K562 (cell line): ENCODE measurements around the gene ACOT9. TPM values are rescaled to one million over a fixed set of nuclear protein-coding genes. Genes with fewer than 3 reads are reported as not detected.

Experiments used
- ARID1B ChIP-seq: fragments of 450-650 bp; IDR thresholded peaks from 2 replicates; pipeline ENCODE4 v1.6.1; 2016; ENCODE audit warnings: antibody characterized with exemption, mild to moderate bottlenecking, inconsistent platforms
- ATF6 ChIP-seq: sonication (generic); formaldehyde crosslinking; IDR thresholded peaks from 2 replicates; pipeline ENCODE4 v1.4.0; 2020; ENCODE audit warnings: mild to moderate bottlenecking, missing genetic modification reagents
- CHCHD3 ChIP-seq: fragments of 250-450 bp; sonication (Bioruptor Pico); IDR thresholded peaks from 2 replicates; pipeline ENCODE4 v2.1.2; 2022; ENCODE audit warnings: mild to moderate bottlenecking
- CLOCK ChIP-seq: fragments of 250-450 bp; sonication (Bioruptor Pico); IDR thresholded peaks from 2 replicates; pipeline ENCODE4 v1.4.0; 2020; ENCODE audit warnings: mild to moderate bottlenecking, moderate library complexity, borderline replicate concordance
- FOXJ2 ChIP-seq: fragments of 200-800 bp; sonication (Bioruptor generic); IDR thresholded peaks from 2 replicates; pipeline ENCODE4 v1.6.1; 2016; ENCODE audit warnings: missing genetic modification characterization, missing compliant biosample characterization
- FOXK2 ChIP-seq, 2 experiments: fragments of 450-650 bp; IDR thresholded peaks in 1 of 2; conservative IDR thresholded peaks in 1 of 2; 2 replicates each; pipeline ENCODE4 v1.6.1; 2016; ENCODE audit warnings: low read depth in 2 of 2, mild to moderate bottlenecking in 1 of 2
- HDAC2 ChIP-seq: fragments of 450-650 bp; IDR thresholded peaks from 2 replicates; pipeline ENCODE4 v1.6.1; 2016; ENCODE audit warnings: mild to moderate bottlenecking
- KAT8 ChIP-seq: fragments of 450-650 bp; IDR thresholded peaks from 2 replicates; pipeline ENCODE4 v1.6.1; 2016; ENCODE audit warnings: low read depth, mild to moderate bottlenecking
- L3MBTL2 ChIP-seq: fragments of 450-650 bp; IDR thresholded peaks from 2 replicates; pipeline ENCODE4 v1.6.1; 2016; ENCODE audit warnings: mild to moderate bottlenecking, moderate library complexity
- LCOR ChIP-seq: sonication (generic); formaldehyde crosslinking; IDR thresholded peaks from 2 replicates; pipeline ENCODE4 v1.8.0; 2022; ENCODE audit warnings: mild to moderate bottlenecking, missing genetic modification reagents
- MXI1 ChIP-seq: IDR thresholded peaks from 2 replicates; pipeline ENCODE4 v1.6.1; 2011; ENCODE audit warnings: low read depth, mild to moderate bottlenecking, improper control_type of control experiment, low read length
- NR2C2 ChIP-seq, 2 experiments: fragments of 200-800 bp in 1 of 2; sonication (Bioruptor generic) in 1 of 2; sonication (generic) in 1 of 2; formaldehyde crosslinking in 1 of 2; IDR thresholded peaks; 2 replicates each; pipeline versions ENCODE4 v1.6.1 to v1.8.0; 2016 to 2022; ENCODE audit warnings: mild to moderate bottlenecking in 1 of 2, missing compliant biosample characterization in 1 of 2, missing genetic modification characterization in 1 of 2, missing genetic modification reagents in 1 of 2
- RBBP5 ChIP-seq: fragments of 200-600 bp; sonication (generic); IDR thresholded peaks from 2 replicates; pipeline ENCODE4 v1.6.1; 2012; ENCODE audit warnings: borderline replicate concordance, mild to moderate bottlenecking, low read length, control low read depth, inconsistent platforms; ENCODE audit not compliant: insufficient read depth, poor library complexity, severe bottlenecking
- SIN3A ChIP-seq, 2 experiments: fragments of 150-350 bp in 1 of 2; IDR thresholded peaks; 2 replicates each; pipeline ENCODE4 v1.6.1; 2011 to 2016; ENCODE audit warnings: borderline replicate concordance in 2 of 2, low read depth in 2 of 2, low read length in 2 of 2, mild to moderate bottlenecking in 2 of 2, moderate library complexity in 2 of 2; ENCODE audit not compliant: control insufficient read depth in 1 of 2
- TAF1 ChIP-seq: IDR thresholded peaks from 2 replicates; pipeline ENCODE4 v1.6.1; 2011; ENCODE audit warnings: mild to moderate bottlenecking, low read length, moderate library complexity; ENCODE audit not compliant: insufficient read depth, control insufficient read depth, severe bottlenecking; ENCODE audit errors: extremely low read depth
- TBP ChIP-seq: optimal IDR thresholded peaks from 2 replicates; pipeline ENCODE3; 2011; ENCODE audit warnings: low read depth, low read length, improper control_type of control experiment
- TEAD1 ChIP-seq, 2 experiments: fragments of 450-650 bp in 1 of 2; sonication (generic) in 1 of 2; formaldehyde crosslinking; IDR thresholded peaks; 2 replicates each; pipeline versions ENCODE4 v1.4.0 to v1.8.0; 2020 to 2022; ENCODE audit warnings: mild to moderate bottlenecking in 2 of 2, missing genetic modification reagents in 1 of 2
- TEAD4 ChIP-seq, 2 experiments: sonication (generic) in 1 of 2; formaldehyde crosslinking in 1 of 2; IDR thresholded peaks; 2 replicates each; pipeline versions ENCODE4 v1.6.1 to v1.8.0; 2012 to 2022; ENCODE audit warnings: borderline replicate concordance in 1 of 2, inconsistent platforms in 1 of 2, low read length in 1 of 2, mild to moderate bottlenecking in 1 of 2, missing genetic modification reagents in 1 of 2
- ZKSCAN3 ChIP-seq: fragments of 250-450 bp; sonication (Bioruptor Pico); IDR thresholded peaks from 2 replicates; pipeline ENCODE4 v1.4.0; 2020
- ZNF384 ChIP-seq: IDR thresholded peaks from 2 replicates; pipeline ENCODE4 v1.6.1; 2012; ENCODE audit warnings: low read depth, low read length, improper control_type of control experiment
- ZNF644 ChIP-seq: fragments of 200-800 bp; sonication (Bioruptor generic); IDR thresholded peaks from 2 replicates; pipeline ENCODE4 v1.6.1; 2016; ENCODE audit warnings: low read depth, missing genetic modification characterization, missing compliant biosample characterization
- polyA plus RNA-seq, 8 experiments: library from polyadenylated mRNA; depleted of rRNA in 4 of 8; stranded (reverse) in 5 of 8; unstranded in 3 of 8; fragments of >200 nt; fragmentation: Nextera tagmentation in 2 of 8; fragmentation: Illumina TruSeq in 1 of 8; extraction: Ambion mirVana in 2 of 8; extraction: Trizol in 1 of 8; gene quantifications; 2 replicates each; pipeline versions ENCODE4 v1.2.1 to v1.2.3, GENCODE V29; 2011 to 2014; ENCODE audit warnings: inconsistent platforms in 1 of 8, missing spikeins in 1 of 8
- total RNA-seq, 7 experiments: library from RNA; depleted of rRNA in 6 of 7; stranded (reverse); fragments of >200 nt in 6 of 7; fragmentation: Illumina TruSeq in 2 of 7; extraction: Trizol in 2 of 7; gene quantifications; 2 replicates each; pipeline versions ENCODE4 v1.2.1 to v1.2.3, GENCODE V29; 2011 to 2021; ENCODE audit warnings: low replicate concordance in 1 of 7

Gene ACOT9
- total and polyA plus RNA-seq, 9 of the 15 experiments (the other 6 are each of a cell fraction or from before 2014, with no cell fraction given): 31.2 to 80.9 (median 45.3) TPM

DNA sequence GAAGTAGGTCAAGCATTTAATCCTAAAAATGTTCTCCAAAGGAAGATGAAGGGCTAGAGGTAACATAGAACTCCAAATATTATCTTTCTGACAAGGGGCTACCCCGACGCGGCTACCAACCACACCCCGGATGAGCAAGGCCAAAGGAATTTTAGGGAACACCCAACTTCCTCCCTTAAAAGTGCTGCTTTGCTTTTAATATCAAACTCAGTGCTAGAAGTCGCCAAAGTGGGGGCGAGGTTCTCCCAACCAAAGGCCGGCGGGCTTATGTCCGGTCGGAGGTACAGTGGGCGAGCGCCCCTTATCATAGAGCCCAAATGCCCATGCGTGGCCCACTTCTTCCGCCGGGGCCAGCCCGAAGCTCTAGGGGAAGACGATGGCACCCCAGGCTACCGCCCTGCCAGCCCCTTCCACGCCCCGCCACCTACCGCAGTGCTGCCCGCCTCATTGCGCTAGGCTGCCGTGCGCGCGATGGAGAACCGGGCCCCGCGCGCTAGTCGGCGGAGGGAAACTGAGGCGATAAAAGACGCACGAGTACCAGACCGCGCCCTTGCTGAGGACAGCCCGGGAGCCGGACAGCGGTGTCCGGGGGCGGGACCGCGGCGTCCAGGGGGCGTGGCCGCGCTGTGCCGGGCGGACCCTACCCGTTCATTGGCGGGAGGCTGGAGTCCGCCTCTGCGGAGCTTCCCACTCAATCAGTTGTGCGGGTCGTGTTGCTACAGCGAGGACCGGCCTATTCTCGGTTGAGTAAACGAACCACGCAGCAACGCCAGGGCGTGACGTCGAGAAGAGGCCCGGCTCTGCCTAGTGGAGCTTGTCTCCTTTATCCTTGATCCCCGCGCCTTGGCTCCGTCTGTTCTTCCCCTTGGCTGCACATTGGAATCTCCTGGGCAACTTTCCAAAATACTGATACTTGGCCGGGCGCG, at the start of gene ACOT9 (continued):
- no peak for TF ChIP-seq CLOCK (CRISPR knock-in tag)
- no peak for TF ChIP-seq ZKSCAN3 (CRISPR knock-in tag)
- TF ChIP-seq TEAD4 (IDR thresholded peaks at IDR 0.05; ENCODE audit: low read length): peak; percentile 71
- no peak for TF ChIP-seq TEAD4 (CRISPR knock-in tag; IDR thresholded peaks at IDR 0.05; ENCODE audit: borderline replicate concordance)
- TF ChIP-seq TEAD1 (CRISPR knock-in tag; IDR thresholded peaks at IDR 0.05): 0 out of 4 replicates have a peak, but pooled peaks of 1 of the 2 experiments have one; percentile 57
- 0 out of 2 replicates have a peak, but pooled peaks have one; percentile 29 for TF ChIP-seq HDAC2
- TF ChIP-seq ZNF384: no peak
- TF ChIP-seq RBBP5: peak; percentile 57
- TF ChIP-seq FOXK2 (conservative IDR thresholded peaks at IDR 0.05 in 1 of 2, IDR thresholded peaks at IDR 0.05 in 1 of 2; ENCODE audit: low read depth in 2 of 2): peak; percentile 55 to 90; a peak in 3 of 4 replicates
- TF ChIP-seq ZNF644: no peak
- TF ChIP-seq L3MBTL2: peak; percentile 75; the same call in 1 of the 2 replicates
- peak in 1 of 2 experiments; percentile 22; a peak in 1 of 4 replicates for TF ChIP-seq SIN3A (IDR thresholded peaks at IDR 0.05; ENCODE audit: borderline replicate concordance in 2 of 2, control insufficient read depth in 1 of 2, low read depth in 2 of 2, low read length in 2 of 2)
- peak; percentile 8; the same call in 1 of the 2 replicates for TF ChIP-seq ARID1B
- TF ChIP-seq TAF1: peak; percentile 65
- TF ChIP-seq NR2C2 (CRISPR knock-in tag; IDR thresholded peaks at IDR 0.05): no peak
- TF ChIP-seq NR2C2 (tag; IDR thresholded peaks at IDR 0.05): peak; percentile 39; the same call in 1 of the 2 replicates
- TF ChIP-seq LCOR: 0 out of 2 replicates have a peak, but pooled peaks have one; percentile 24
- no peak for TF ChIP-seq CHCHD3
- TF ChIP-seq FOXJ2 (tag): no peak
- peak; percentile 69 for TF ChIP-seq TBP
- no peak for TF ChIP-seq KAT8
- TF ChIP-seq ATF6 (CRISPR knock-in tag): 0 out of 2 replicates have a peak, but pooled peaks have one; percentile 44
- 0 out of 2 replicates have a peak, but pooled peaks have one; percentile 11 for TF ChIP-seq MXI1
